Hepatocyte (in vitro differentiated cells): ENCODE measurements around the gene HINT2.

Source experiments
- CTCF ChIP-seq: fragments of 200-600 bp; sonication (generic); IDR thresholded peaks from 2 replicates; pipeline ENCODE4 v1.5.1; 2016; ENCODE audit warnings: antibody characterized with exemption, mild to moderate bottlenecking; ENCODE audit not compliant: poor library complexity
- EZH2 ChIP-seq: fragments of 200-600 bp; sonication (generic); IDR thresholded peaks from 2 replicates; pipeline ENCODE4 v1.6.1; 2016; ENCODE audit warnings: antibody characterized with exemption, mild to moderate bottlenecking, borderline replicate concordance

GRCh38 chr9:35771534-35771933 lies 43.3 kb downstream of the HINT2 start:
- TF ChIP-seq CTCF: no peak
- TF ChIP-seq EZH2: no peak
